GM12864 (cell line): Measurements from ENCODE around the gene DPYD.

Source experiments
- DNase-seq: peaks from one replicate; pipeline ENCODE4 v3.0.0-alpha.2; 2011; ENCODE audit warnings: low read depth
- H3K4me3 ChIP-seq: 2 replicates; pipeline ENCODE4 v1.5.1; 2011; ENCODE audit warnings: mild to moderate bottlenecking, low read depth, low read length, control low read depth
- CTCF ChIP-seq: IDR thresholded peaks from 2 replicates; pipeline ENCODE4 v1.5.1; 2011; ENCODE audit warnings: low read depth, mild to moderate bottlenecking, moderate library complexity, low read length, control low read depth, inconsistent platforms; ENCODE audit errors: missing control alignments

Gene DPYD

GRCh38 chr1:97202481-97203380 lies 718.1 kb downstream of the DPYD start:
- TF ChIP-seq CTCF: no peak
- DNase-seq: no peak
- H3K4me3 ChIP-seq: no peak overlapping the region

GRCh38 chr1:97201641-97202040 lies 719.2 kb downstream of the DPYD start:
- no peak for TF ChIP-seq CTCF
- DNase-seq: no peak
- H3K4me3 ChIP-seq: no peak overlapping the region

- H3K4me3 ChIP-seq: no peak overlapping the region
- no peak for DNase-seq
- TF ChIP-seq CTCF: no peak
Measured at GRCh38 chr1:97200595-97200994, 720.2 kb downstream of the DPYD start.

GRCh38 chr1:97196825-97197516 lies 723.9 kb downstream of the DPYD start:
- no peak for TF ChIP-seq CTCF
- no peak overlapping the region for H3K4me3 ChIP-seq
- no peak for DNase-seq

- TF ChIP-seq CTCF: no peak
- DNase-seq: no peak
- no peak overlapping the region for H3K4me3 ChIP-seq
Measured at GRCh38 chr1:97192872-97193572, 727.8 kb downstream of the DPYD start.

GRCh38 chr1:97190326-97190725 lies 730.5 kb downstream of the DPYD start:
- H3K4me3 ChIP-seq: no peak overlapping the region
- no peak for TF ChIP-seq CTCF
- no peak for DNase-seq
